Nephron (organoid): Measurements from ENCODE around the gene PRKN.

Experiments used
- H3K27ac Mint-ChIP-seq, 3 experiments: 2 replicates each; pipeline ENCODE4 v1.8.0; 2020; ENCODE audit warnings: mixed read lengths in 3 of 3, mild to moderate bottlenecking in 2 of 3, moderate library complexity in 1 of 3
- H3K27me3 Mint-ChIP-seq: 2 replicates; pipeline ENCODE4 v1.8.0; 2021; ENCODE audit warnings: low read depth, mild to moderate bottlenecking, moderate library complexity, mixed read lengths
- H3K36me3 Mint-ChIP-seq: 2 replicates; pipeline ENCODE4 v1.8.0; 2020; ENCODE audit warnings: low read depth, mixed read lengths
- H3K4me1 Mint-ChIP-seq: 2 replicates; pipeline ENCODE4 v1.8.0; 2020; ENCODE audit warnings: mixed read lengths
- H3K4me3 Mint-ChIP-seq, 3 experiments: 2 replicates each; pipeline ENCODE4 v1.8.0; 2020; ENCODE audit warnings: mild to moderate bottlenecking in 3 of 3, mixed read lengths in 3 of 3, moderate library complexity in 2 of 3
- H3K9me3 Mint-ChIP-seq: 2 replicates; pipeline ENCODE4 v1.8.0; 2020; ENCODE audit warnings: mixed read lengths
- CTCF ChIP-seq, 3 experiments: fragments of 200-600 bp; sonication (generic); IDR thresholded peaks; one replicate each; pipeline ENCODE4 v1.5.0; 2021; ENCODE audit warnings: antibody characterized with exemption in 3 of 3; ENCODE audit not compliant: unreplicated experiment in 3 of 3

PRKN gene

GRCh38 chr6:162234631-162235030 is 492.9 kb downstream of the PRKN start:
- no peak for TF ChIP-seq CTCF (IDR thresholded peaks at IDR 0.05; ENCODE audit: unreplicated experiment in 3 of 3)
- no peak overlapping the region for H3K4me3 Mint-ChIP-seq
- no peaks in the 10 kb centered on the region for H3K9me3 Mint-ChIP-seq
- H3K27me3 Mint-ChIP-seq, result peaks cover 4% of the 10 kb centered on the region
- no peaks in the 10 kb centered on the region for H3K36me3 Mint-ChIP-seq
- peaks cover 13% of the 10 kb centered on the region for H3K4me1 Mint-ChIP-seq
- H3K27ac Mint-ChIP-seq, result no peak overlapping the region

DNA sequence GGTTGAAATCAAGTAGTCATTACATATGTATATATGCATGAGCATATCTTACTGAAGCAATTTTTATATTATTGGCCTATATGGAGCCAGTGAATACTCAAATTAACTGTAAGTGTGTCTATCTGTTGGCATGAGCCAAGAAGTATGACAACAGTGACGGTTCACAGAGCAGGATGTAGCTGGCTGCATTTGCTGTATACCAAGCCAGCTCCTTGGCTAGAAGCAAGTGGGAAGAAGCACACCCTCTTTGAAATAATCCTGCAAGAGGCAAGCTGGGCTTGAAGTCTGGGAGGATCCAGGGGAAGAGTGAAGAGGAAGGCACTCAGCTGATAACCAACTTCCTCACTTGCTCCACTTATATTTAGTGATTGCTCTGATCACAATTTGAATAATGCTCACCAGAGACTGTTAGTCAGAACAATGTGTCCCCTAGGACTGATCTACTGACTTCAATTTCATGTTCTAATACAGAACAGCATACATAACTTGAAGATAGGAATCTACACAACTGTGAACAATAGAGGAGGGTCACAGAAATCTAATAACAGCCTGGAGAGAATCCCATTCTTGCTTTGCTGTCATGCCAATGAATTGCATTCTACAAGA is 497.3 kb downstream of the PRKN start:
- Mint-ChIP-seq H3K36me3 (no peaks in the 10 kb centered on the region), H3K27me3 (no peaks in the 10 kb centered on the region), H3K4me1 (peaks cover 13% of the 10 kb centered on the region), H3K9me3 (no peaks in the 10 kb centered on the region), H3K4me3 (no peak overlapping the region), H3K27ac (no peak overlapping the region)
- TF ChIP-seq CTCF (IDR thresholded peaks at IDR 0.05; ENCODE audit: unreplicated experiment in 3 of 3), result no peak

- Mint-ChIP-seq H3K27me3 (no peaks in the 10 kb centered on the region), H3K27ac (no peak overlapping the region), H3K4me1 (peaks cover 13% of the 10 kb centered on the region), H3K9me3 (no peaks in the 10 kb centered on the region), H3K4me3 (no peak overlapping the region), H3K36me3 (no peaks in the 10 kb centered on the region)
- TF ChIP-seq CTCF (IDR thresholded peaks at IDR 0.05; ENCODE audit: unreplicated experiment in 3 of 3), result no peak
Measured at GRCh38 chr6:162229093-162229492, 498.5 kb downstream of the PRKN start.

GRCh38 chr6:162226803-162227202 is 500.8 kb downstream of the PRKN start:
- no peaks in the 10 kb centered on the region for H3K36me3 Mint-ChIP-seq
- H3K4me1 Mint-ChIP-seq, result peaks cover 13% of the 10 kb centered on the region
- no peaks in the 10 kb centered on the region for H3K9me3 Mint-ChIP-seq
- H3K4me3 Mint-ChIP-seq, result no peak overlapping the region
- no peak for TF ChIP-seq CTCF (IDR thresholded peaks at IDR 0.05; ENCODE audit: unreplicated experiment in 3 of 3)
- no peaks in the 10 kb centered on the region for H3K27me3 Mint-ChIP-seq
- no peak overlapping the region for H3K27ac Mint-ChIP-seq

DNA sequence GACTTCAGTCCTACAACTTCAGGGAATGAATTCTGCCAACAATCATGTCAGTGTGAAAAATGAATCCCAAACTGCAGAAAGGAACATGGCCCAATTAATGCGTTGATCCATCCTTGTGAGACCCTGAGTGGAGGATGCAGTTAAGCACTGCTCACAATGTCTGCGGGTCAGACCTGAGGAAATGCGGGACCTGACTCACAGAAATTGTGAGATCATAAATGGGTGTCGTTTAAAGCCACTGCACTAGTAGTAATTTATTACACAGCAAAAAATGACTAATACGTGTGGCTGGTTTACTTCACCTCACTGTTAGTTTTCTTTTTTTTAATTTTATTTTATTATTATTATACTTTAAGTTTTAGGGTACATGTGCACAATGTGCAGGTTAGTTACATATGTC is 505.0 kb downstream of the PRKN start:
- Mint-ChIP-seq H3K27me3 (no peaks in the 10 kb centered on the region), H3K27ac (no peak overlapping the region), H3K4me1 (peaks cover 4% of the 10 kb centered on the region), H3K36me3 (no peaks in the 10 kb centered on the region), H3K4me3 (no peak overlapping the region), H3K9me3 (no peaks in the 10 kb centered on the region)
- TF ChIP-seq CTCF (IDR thresholded peaks at IDR 0.05; ENCODE audit: unreplicated experiment in 3 of 3), result no peak

DNA sequence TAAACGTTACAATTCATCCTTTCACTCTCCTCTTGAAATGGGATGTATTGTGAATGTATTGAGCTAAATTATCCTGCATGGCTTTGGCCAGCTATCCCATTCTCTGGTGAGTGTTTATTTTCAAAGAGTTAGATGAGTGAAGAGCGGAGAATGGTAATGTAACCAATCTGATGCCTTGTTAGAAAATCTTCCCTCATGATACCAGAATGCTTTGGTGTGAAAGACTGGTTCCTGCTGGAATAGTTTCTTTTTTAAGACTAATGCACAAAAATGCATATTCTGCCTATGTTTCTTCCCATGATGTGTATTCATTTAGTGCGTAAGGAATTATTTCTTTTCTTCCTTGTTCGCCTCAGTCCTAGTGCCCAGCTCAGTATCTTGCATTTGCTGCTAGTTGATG is 506.7 kb downstream of the PRKN start:
- Mint-ChIP-seq H3K27me3 (no peaks in the 10 kb centered on the region), H3K4me3 (no peak overlapping the region), H3K27ac (no peak overlapping the region), H3K9me3 (no peaks in the 10 kb centered on the region), H3K36me3 (no peaks in the 10 kb centered on the region), H3K4me1 (peaks cover 4% of the 10 kb centered on the region)
- no peak for TF ChIP-seq CTCF (IDR thresholded peaks at IDR 0.05; ENCODE audit: unreplicated experiment in 3 of 3)
